Neural cell (in vitro differentiated cells): ENCODE results near the gene SMARCB1. TPM values are rescaled to one million over a fixed set of nuclear protein-coding genes. Genes with fewer than 3 reads are reported as not detected.

Experiments used
- H2AFZ ChIP-seq: fragments of 200-600, 300-800 bp; sonication (generic), shearing (Covaris generic); 2 replicates; pipeline ENCODE4 v1.6.0; 2014; ENCODE audit warnings: low read depth, mild to moderate bottlenecking, antibody characterized with exemption, low read length, moderate library complexity
- H3F3A ChIP-seq: fragments of 200-600 bp; shearing (Covaris generic); 2 replicates; pipeline ENCODE4 v1.6.1; 2016; ENCODE audit warnings: mild to moderate bottlenecking, moderate library complexity, mixed read lengths, antibody characterized with exemption, low read length; ENCODE audit not compliant: insufficient read depth, poor library complexity, severe bottlenecking
- H3K27ac ChIP-seq: fragments of 200-600, 300-800 bp; sonication (generic), shearing (Covaris generic); 2 replicates; pipeline ENCODE4 v1.5.1; 2014; ENCODE audit warnings: mild to moderate bottlenecking, low read length, moderate library complexity
- H3K27me3 ChIP-seq: fragments of 300-800, 200-600 bp; sonication (generic), shearing (Covaris generic); 2 replicates; pipeline ENCODE4 v1.6.0; 2014; ENCODE audit warnings: mild to moderate bottlenecking, low read depth, low read length, moderate library complexity; ENCODE audit not compliant: insufficient read depth
- H3K36me3 ChIP-seq: fragments of 300-800, 200-600 bp; sonication (generic), shearing (Covaris generic); 2 replicates; pipeline ENCODE4 v1.5.1; 2014; ENCODE audit warnings: mild to moderate bottlenecking, antibody characterized with exemption, low read length, moderate library complexity; ENCODE audit not compliant: insufficient read depth
- H3K4me2 ChIP-seq: fragments of 300-800, 200-600 bp; sonication (generic), shearing (Covaris generic); 2 replicates; pipeline ENCODE4 v1.6.0; 2014; ENCODE audit warnings: mild to moderate bottlenecking, low read length
- H3K4me3 ChIP-seq: fragments of 300-800, 200-600 bp; sonication (generic), shearing (Covaris generic); 2 replicates; pipeline ENCODE4 v1.5.1; 2014; ENCODE audit warnings: mild to moderate bottlenecking, low read length, moderate library complexity
- H3K79me2 ChIP-seq: fragments of 200-600 bp; shearing (Covaris generic); replicated peaks from 2 replicates; pipeline ENCODE4 v1.6.0; 2014; ENCODE audit warnings: mild to moderate bottlenecking, low read length, moderate library complexity; ENCODE audit not compliant: insufficient read depth
- H3K9ac ChIP-seq: fragments of 300-800, 200-600 bp; sonication (generic), shearing (Covaris generic); 2 replicates; pipeline ENCODE4 v1.6.1; 2016; ENCODE audit warnings: mild to moderate bottlenecking, low read length, mixed read lengths
- H3K9me2 ChIP-seq: fragments of 200-600 bp; shearing (Covaris generic); 2 replicates; pipeline ENCODE4 v1.6.1; 2016; ENCODE audit warnings: mild to moderate bottlenecking, low read length, mixed read lengths; ENCODE audit not compliant: insufficient read depth
- H3K9me3 ChIP-seq: fragments of 200-600, 300-800 bp; sonication (generic), shearing (Covaris generic); 2 replicates; pipeline ENCODE4 v1.6.1; 2016; ENCODE audit warnings: mild to moderate bottlenecking, mixed run types, low read length, moderate library complexity, mixed read lengths
- H4K20me1 ChIP-seq: fragments of 200-600 bp; shearing (Covaris generic); 2 replicates; pipeline ENCODE4 v1.6.1; 2016; ENCODE audit warnings: mild to moderate bottlenecking, mixed run types; ENCODE audit not compliant: insufficient read depth
- CTCF ChIP-seq: fragments of 450-650 bp; IDR thresholded peaks from 2 replicates; pipeline ENCODE4 v1.5.1; 2014; ENCODE audit warnings: antibody characterized with exemption, mild to moderate bottlenecking, moderate library complexity; ENCODE audit not compliant: poor library complexity, severe bottlenecking
- EP300 ChIP-seq: fragments of 450-650 bp; conservative IDR thresholded peaks from 2 replicates; pipeline ENCODE4 v1.6.1; 2014; ENCODE audit warnings: antibody characterized with exemption, mild to moderate bottlenecking, moderate library complexity; ENCODE audit not compliant: poor library complexity, severe bottlenecking
- EZH2 ChIP-seq: fragments of 200-600, 300-800 bp; shearing (Covaris generic), sonication (generic); IDR thresholded peaks from 2 replicates; pipeline ENCODE4 v1.6.1; 2014; ENCODE audit warnings: antibody characterized with exemption, low read length, borderline replicate concordance, mild to moderate bottlenecking; ENCODE audit not compliant: insufficient read depth, poor library complexity, severe bottlenecking
- MXI1 ChIP-seq: fragments of 450-650 bp; conservative IDR thresholded peaks from 2 replicates; pipeline ENCODE4 v1.6.1; 2014; ENCODE audit warnings: antibody characterized with exemption, mild to moderate bottlenecking; ENCODE audit not compliant: poor library complexity, severe bottlenecking
- POLR2AphosphoS5 ChIP-seq: IDR thresholded peaks from 2 replicates; pipeline ENCODE4 v1.6.1; 2012
- RAD21 ChIP-seq: fragments of 450-650 bp; conservative IDR thresholded peaks from 2 replicates; pipeline ENCODE4 v1.6.1; 2014; ENCODE audit warnings: antibody characterized with exemption, mild to moderate bottlenecking, moderate library complexity
- REST ChIP-seq: IDR thresholded peaks from 2 replicates; pipeline ENCODE4 v1.6.1; 2012; ENCODE audit warnings: borderline replicate concordance
- SMC3 ChIP-seq: fragments of 450-650 bp; conservative IDR thresholded peaks from 2 replicates; pipeline ENCODE4 v1.6.1; 2014; ENCODE audit warnings: antibody characterized with exemption, mild to moderate bottlenecking, moderate library complexity; ENCODE audit not compliant: poor library complexity
- TAF1 ChIP-seq: IDR thresholded peaks from 2 replicates; pipeline ENCODE4 v1.6.1; 2012; ENCODE audit warnings: low read depth
- polyA plus RNA-seq: library from polyadenylated mRNA; depleted of rRNA; stranded (reverse); fragments of >200 nt; gene quantifications from 2 replicates; pipeline ENCODE4 v1.2.3, GENCODE V29; 2014

SMARCB1 gene
- polyA plus RNA-seq, 1 donor from 2014 or later, result 97.5 TPM

GRCh38 chr22:23833911-23834317 lies 47.1 kb downstream of the SMARCB1 start:
- H3K79me2 ChIP-seq, result peaks cover 12% of the 10 kb centered on the region
- H3K9ac ChIP-seq, result no peak overlapping the region

GRCh38 chr22:23834406-23834792 lies 47.6 kb downstream of the SMARCB1 start:
- Histone ChIP-seq H3K9me3 (no peaks in the 10 kb centered on the region), H3K36me3 (no peaks in the 10 kb centered on the region), H3K4me2 (no peak overlapping the region), H3F3A (no peaks in the 10 kb centered on the region), H3K4me3 (no peak overlapping the region), H4K20me1 (no peaks in the 10 kb centered on the region), H3K9ac (no peak overlapping the region), H3K27ac (no peak overlapping the region), H2AFZ (no peak overlapping the region), H3K9me2 (no peaks in the 10 kb centered on the region), H3K79me2 (peaks cover 12% of the 10 kb centered on the region), H3K27me3 (no peaks in the 10 kb centered on the region)
- no peak for TF ChIP-seq EP300
- TF ChIP-seq SMC3, result no peak
- TF ChIP-seq MXI1, result no peak
- TF ChIP-seq RAD21, result no peak

More at GRCh38 chr22:23833911-23834317, 47.1 kb downstream of the SMARCB1 start:
- no peak overlapping the region for H3K4me2 ChIP-seq
- H3K9me3 ChIP-seq, result no peaks in the 10 kb centered on the region
- H3K36me3 ChIP-seq, result no peaks in the 10 kb centered on the region
- H3K27ac ChIP-seq, result no peak overlapping the region
- no peaks in the 10 kb centered on the region for H4K20me1 ChIP-seq
- no peaks in the 10 kb centered on the region for H3F3A ChIP-seq
- no peaks in the 10 kb centered on the region for H3K27me3 ChIP-seq
- H3K4me3 ChIP-seq, result no peak overlapping the region
- H2AFZ ChIP-seq, result no peak overlapping the region
- TF ChIP-seq MXI1, result no peak
- TF ChIP-seq REST, result no peak
- TF ChIP-seq SMC3, result no peak
- TF ChIP-seq TAF1, result no peak
- TF ChIP-seq EZH2, result no peak
- no peak for TF ChIP-seq EP300
- no peak for TF ChIP-seq POLR2AphosphoS5
- no peak for TF ChIP-seq CTCF
- H3K9me2 ChIP-seq, result no peaks in the 10 kb centered on the region
